ENCODE data around the gene NRN1L. TPM values are rescaled to one million over a fixed set of nuclear protein-coding genes. Genes with fewer than 3 reads are reported as not detected.
A peak's percentile ranks its signal among the peaks of the same experiment; 100 is the strongest.
"Not testable (repeated sequence)": the region's sequence is repeated elsewhere in the genome, so short reads cannot be mapped to it uniquely, and the experiment has no call there.

The NRN1L gene
- total RNA-seq, 1 experiment from 2014 or later: not detected

- no peak for DNase-seq (ENCODE audit: low read depth)
Measured at GRCh38 chr16:67860589-67861398, 23.9 kb upstream of the NRN1L start.

GRCh38 chr16:67861877-67862276 is 22.8 kb upstream of the NRN1L start:
- no peak for DNase-seq (ENCODE audit: low read depth)

GRCh38 chr16:67862623-67863583 is 21.8 kb upstream of the NRN1L start:
- DNase-seq (ENCODE audit: low read depth): no peak

- DNase-seq (ENCODE audit: low read depth): not testable (repeated sequence)
Measured at GRCh38 chr16:67864044-67864443, 20.6 kb upstream of the NRN1L start.

- no peak for DNase-seq (ENCODE audit: low read depth)
Measured at GRCh38 chr16:67864594-67864993, 20.1 kb upstream of the NRN1L start.

GRCh38 chr16:67865318-67865717 is 19.4 kb upstream of the NRN1L start:
- DNase-seq (ENCODE audit: low read depth): peak; percentile 61

GRCh38 chr16:67868290-67868689 is 16.4 kb upstream of the NRN1L start:
- DNase-seq (ENCODE audit: low read depth): no peak

- no peak for DNase-seq (ENCODE audit: low read depth)
Measured at GRCh38 chr16:67869653-67870052, 15.0 kb upstream of the NRN1L start.

- DNase-seq (ENCODE audit: low read depth): no peak
Measured at GRCh38 chr16:67871256-67871655, 13.4 kb upstream of the NRN1L start.

GRCh38 chr16:67872131-67872630 is 12.5 kb upstream of the NRN1L start:
- no peak for DNase-seq (ENCODE audit: low read depth)

GRCh38 chr16:67872631-67873434 is 11.9 kb upstream of the NRN1L start, which contains the start of gene EDC4:
Gene EDC4 (plus strand): TSS chr16:67873052. CDS start chr16:67873262, 210 bp downstream.
- peak; percentile 67 for DNase-seq (ENCODE audit: low read depth)

GRCh38 chr16:67873435-67874370 is 11.0 kb upstream of the NRN1L start:
- no peak for DNase-seq (ENCODE audit: low read depth)

- no peak for DNase-seq (ENCODE audit: low read depth)
Measured at GRCh38 chr16:67874372-67874771, 10.3 kb upstream of the NRN1L start.

- DNase-seq (ENCODE audit: low read depth): no peak
Measured at GRCh38 chr16:67877064-67877463, 7.6 kb upstream of the NRN1L start.

GRCh38 chr16:67878232-67878631 is 6.5 kb upstream of the NRN1L start:
- no peak for DNase-seq (ENCODE audit: low read depth)

GRCh38 chr16:67878846-67879245 is 5.8 kb upstream of the NRN1L start:
- DNase-seq (ENCODE audit: low read depth): no peak

- no peak for DNase-seq (ENCODE audit: low read depth)
Measured at GRCh38 chr16:67879462-67879861, 5.2 kb upstream of the NRN1L start.

GRCh38 chr16:67879936-67880335 is 4.7 kb upstream of the NRN1L start:
- no peak for DNase-seq (ENCODE audit: low read depth)

GRCh38 chr16:67880584-67880983 is 4.1 kb upstream of the NRN1L start:
- no peak for DNase-seq (ENCODE audit: low read depth)

- DNase-seq (ENCODE audit: low read depth): no peak
Measured at GRCh38 chr16:67881621-67882161, 3.0 kb upstream of the NRN1L start.
